GM12891 (cell line): ENCODE results near the gene ERICH6.

Experiments used
- PAX5 ChIP-seq: IDR thresholded peaks from 2 replicates; pipeline ENCODE4 v1.6.1; 2011; ENCODE audit warnings: low read length, moderate library complexity, mild to moderate bottlenecking; ENCODE audit not compliant: insufficient read depth, severe bottlenecking
- POLR2A ChIP-seq: IDR thresholded peaks from 2 replicates; pipeline ENCODE4 v1.6.1; 2011; ENCODE audit warnings: low read depth, low read length, control low read depth
- POLR2AphosphoS5 ChIP-seq: IDR thresholded peaks from 2 replicates; pipeline ENCODE4 v1.6.1; 2011; ENCODE audit warnings: low read depth, low read length, control low read depth
- SPI1 ChIP-seq: IDR thresholded peaks from 2 replicates; pipeline ENCODE4 v1.6.1; 2011; ENCODE audit warnings: low read depth, low read length, control low read depth
- TAF1 ChIP-seq: IDR thresholded peaks from 2 replicates; pipeline ENCODE4 v1.6.1; 2011; ENCODE audit warnings: low read depth, low read length, control low read depth

GRCh38 chr3:150691414-150692040, 12.2 kb downstream of the ERICH6 start:
- TF ChIP-seq POLR2A (no peak), POLR2AphosphoS5 (no peak), SPI1 (no peak), TAF1 (no peak), PAX5 (no peak)
